Activated CD4-positive, alpha-beta T cell treated with anti-CD3 and anti-CD28 coated beads, Interleukin-2, Interleukin-6, amounts not matched to agents 100 ng/mL and 50 ng/mL, durations not matched to agents 16 hours and 8 hours (primary cell): ENCODE results near the gene AMN.
A peak's percentile ranks its signal among the peaks of the same experiment; 100 is the strongest.
"Not testable (repeated sequence)": the region's sequence is repeated elsewhere in the genome, so short reads cannot be mapped to it uniquely, and the experiment has no call there.

Experiments
- DNase-seq: peaks from one replicate; pipeline ENCODE4 v3.0.0-alpha.2; 2020

AMN gene

DNA sequence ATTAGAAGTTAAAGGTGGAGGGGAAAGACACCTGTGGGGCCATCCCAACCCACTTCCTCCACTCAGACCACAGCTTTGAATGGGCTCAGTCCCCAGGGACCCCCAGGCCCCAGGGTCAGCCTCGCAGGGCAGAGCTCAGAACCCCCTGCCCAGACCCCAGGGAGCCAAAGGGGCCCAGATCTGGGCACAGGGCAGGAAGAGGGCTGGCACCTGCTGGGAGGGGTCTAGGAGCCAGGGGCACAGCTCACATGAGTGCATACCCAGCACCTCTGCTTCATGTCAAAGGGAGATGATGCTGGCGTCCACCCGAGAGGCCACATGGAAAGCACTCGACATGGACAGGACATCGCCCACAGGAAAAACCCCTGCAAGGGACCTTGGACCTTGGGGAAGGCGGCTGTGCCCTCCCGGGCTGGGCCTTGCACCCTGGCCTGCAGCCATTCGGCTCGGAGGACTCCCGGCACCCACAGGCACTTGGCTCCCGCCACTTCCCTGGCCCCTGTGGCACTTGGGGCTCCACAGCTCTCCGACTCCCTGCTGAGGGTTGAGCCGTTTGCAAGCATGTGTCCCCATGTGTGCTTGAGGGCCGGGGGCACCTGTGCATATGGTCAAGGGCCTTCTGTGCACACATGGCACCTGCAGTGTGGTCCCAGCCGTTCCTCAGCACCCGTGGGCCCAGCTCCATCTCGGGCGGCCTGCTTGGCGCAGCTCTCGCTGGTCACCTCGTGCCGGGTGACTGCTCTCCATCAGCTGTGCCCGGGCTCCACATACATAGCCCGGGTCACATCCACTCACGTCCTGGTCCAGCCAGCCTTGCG, 7.8 kb upstream of the AMN start:
- no peak for DNase-seq

DNA sequence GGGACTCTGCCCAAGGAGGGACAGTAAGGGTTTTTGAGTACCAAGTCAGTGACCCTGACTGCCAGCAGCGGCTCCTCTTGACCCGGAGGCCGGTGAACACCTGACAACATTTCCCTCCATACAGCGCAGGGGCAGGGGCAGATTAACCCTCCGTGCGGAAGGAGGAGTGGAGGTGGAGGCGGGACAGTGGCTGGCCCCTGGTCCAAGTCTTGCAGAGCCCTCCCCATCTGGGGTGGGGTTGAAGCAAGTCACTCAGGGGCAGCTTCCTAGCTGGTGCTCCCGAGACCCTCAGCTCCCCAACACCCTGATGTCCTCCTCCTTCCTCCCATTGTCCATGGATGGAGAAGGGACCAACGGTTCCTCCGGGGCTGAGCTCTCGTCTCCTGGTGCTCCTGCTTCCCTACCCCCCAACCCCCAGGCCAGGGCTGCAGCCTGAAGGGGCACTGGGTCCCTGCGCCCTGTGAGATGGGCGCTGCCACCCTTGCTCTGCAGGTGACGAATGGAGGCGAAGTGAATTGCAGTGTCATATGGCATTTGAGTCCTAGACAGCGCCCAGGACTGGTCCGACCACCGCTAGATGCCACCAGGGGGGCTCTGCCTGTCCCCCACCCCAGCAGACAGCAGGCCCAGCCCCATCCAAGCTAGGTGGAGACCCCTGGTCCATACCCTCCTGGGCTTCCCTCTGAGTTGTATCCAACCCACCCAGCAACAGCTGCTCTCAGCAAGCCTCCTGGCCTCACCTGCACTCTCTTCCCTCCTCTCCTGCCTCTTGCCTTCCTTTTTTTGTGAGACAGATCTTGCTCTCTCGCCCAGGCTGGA, 7.0 kb upstream of the AMN start:
- DNase-seq: no peak

GRCh38 chr14:102916347-102917055, 6.0 kb upstream of the AMN start:
- no peak for DNase-seq

DNA sequence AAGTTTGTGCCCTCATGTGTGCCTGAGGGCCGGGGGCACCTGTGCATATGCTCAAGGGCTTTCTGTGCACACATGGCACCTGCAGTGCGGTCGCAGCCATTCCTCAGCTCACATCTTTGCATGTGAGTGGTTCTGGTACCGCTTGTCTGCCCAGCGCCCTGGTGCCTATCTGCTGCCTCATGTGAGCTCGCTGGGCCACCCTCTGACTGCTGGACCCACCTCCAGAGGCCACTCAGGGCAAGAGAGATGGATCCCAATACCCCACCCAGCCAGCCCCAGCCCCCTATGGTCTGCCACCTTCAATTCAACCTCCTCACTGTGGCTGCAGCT, 5.4 kb upstream of the AMN start:
- DNase-seq: no peak

GRCh38 chr14:102917469-102918211, 4.8 kb upstream of the AMN start:
- DNase-seq: peak; percentile 61

DNA sequence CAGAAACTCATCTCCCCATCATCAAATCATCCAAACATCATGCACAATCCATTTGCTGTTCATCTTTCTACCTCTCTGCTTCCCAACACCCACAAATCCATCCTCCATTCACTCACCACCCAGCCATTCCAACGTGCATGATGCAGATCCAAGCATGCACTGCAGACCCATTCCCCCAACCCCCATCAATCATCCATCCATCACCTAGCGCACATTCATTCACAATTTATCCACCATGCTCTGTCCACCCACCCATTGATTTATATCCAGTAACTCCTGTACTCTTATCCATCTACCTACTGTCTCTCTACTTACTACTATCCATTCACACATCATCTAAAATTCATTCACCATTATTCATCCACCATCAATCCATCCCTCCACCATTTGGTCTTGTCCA, 4.0 kb upstream of the AMN start:
- DNase-seq: no peak

DNA sequence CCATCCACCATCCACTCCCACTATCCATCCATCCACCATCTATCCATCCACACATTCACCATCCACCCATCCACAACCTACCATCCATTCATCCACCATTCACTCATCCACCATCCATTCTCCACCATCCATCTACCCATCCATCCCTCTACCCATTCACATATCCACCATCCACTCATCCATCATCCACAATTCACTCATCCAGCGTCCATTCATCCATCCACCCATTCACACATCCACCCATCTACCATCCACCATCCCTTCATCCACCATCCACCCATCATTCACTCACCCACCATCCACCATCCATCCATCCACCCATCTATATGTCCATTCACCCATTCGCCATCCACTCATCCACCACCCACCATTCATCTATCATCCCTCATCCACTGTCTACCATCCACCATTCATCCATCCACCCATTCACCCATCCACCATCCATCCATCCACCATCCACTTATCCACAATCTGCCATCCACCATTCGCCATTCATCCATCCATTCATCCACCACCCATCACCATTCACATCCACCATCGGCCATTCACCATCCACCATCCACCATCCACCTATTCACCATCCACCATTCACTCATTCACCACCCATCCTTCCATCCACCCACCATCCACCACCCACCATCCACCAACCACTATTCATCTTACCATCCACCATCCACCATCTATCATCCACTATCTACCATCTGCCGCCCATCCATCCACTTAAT, 2.0 kb upstream of the AMN start:
- DNase-seq: no peak

DNA sequence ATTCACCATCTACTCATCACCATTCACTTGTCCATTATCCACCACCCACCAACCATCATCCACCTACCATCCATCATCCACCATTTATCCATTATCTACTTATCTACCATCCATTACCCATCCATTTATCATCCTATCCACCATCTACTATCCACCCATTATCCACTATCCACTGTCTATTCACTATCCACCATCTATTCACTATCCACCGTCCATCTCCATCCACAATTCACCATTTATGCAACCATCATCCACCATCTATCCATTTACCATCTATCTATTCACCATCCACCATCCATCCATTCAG, 1.5 kb upstream of the AMN start:
- no peak for DNase-seq

DNA sequence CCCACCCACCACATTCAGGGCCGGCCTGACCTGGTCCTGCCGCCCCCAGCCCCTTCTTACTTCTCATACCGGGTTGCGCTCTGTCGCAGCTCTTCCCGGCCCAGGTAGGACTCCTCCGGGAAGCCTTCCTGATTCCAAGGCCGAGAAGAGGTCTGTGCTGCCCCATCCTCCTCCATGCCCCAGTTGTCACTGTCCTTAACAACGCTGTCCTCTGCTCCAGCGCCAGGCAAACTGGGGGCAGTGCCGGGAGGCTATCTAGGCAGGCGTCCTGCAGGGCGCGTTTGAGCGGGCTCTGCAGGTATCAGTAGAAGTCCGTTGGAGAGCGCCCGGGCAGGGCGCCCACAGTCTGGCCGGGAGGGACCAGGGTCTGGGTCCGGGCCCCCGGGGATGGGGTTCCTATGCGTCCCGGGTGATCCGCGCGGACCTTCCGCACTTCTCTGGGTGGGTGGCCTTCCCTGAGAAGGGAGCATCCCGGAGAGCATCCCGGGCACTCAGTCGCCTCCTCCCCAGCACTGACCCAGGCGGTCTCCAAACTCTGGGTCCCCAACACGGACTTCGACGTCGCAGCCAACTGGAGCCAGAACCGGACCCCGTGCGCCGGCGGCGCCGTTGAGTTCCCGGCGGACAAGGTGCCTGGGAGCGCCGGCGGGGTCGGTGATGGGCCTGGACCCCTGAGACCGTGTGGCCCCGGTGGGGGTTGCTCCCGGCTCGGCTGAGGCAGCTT, 900 bp downstream of the AMN start:
- no peak for DNase-seq

- DNase-seq: no peak
Measured at GRCh38 chr14:102923925-102924486, 1.5 kb downstream of the AMN start.

DNA sequence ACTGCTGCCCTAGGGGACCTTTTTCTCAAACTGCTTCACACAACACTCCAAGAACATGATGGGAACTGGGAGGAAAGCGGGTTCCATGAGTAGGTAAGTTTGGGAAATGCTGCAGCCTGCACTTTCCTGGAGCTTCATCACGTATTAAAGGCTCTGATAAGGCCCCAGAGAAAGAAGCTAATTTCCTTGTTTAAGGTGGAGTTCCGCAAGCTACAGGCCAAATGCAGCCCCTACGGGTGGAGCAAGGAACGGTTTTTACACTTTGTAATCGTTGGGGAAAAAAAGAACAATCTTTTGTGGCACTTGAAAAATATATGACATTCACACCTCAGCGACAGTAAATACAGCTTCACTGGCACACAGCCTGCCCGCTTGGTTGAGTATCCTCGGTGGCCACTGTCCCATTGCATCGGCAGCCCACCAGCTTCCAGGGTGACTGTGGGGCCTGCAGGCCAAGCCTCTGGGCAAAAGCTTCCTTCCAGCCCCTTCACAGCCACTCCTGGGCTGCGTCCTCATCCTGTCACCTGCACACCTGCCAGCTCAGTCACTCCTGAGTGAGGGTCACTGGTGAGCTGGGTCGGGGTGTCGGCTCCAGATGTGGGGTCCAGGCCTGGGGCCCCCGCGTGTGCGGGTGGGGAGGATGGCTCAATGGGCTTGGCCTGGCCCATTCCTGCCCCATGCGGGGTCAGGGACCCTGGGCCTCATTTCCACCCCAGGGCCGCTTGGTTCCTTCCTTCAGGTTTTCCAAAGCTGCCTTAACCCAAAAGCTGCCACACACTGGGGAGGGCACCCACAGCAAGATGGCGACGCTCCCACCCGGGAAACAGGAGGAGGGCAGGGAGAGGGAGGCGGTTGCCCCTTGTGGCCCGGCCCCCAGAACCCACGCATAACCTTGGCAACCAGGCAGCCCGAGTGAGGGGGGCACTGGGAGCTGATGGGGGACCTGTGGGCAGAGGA, 2.4 kb downstream of the AMN start:
- DNase-seq: no peak

DNA sequence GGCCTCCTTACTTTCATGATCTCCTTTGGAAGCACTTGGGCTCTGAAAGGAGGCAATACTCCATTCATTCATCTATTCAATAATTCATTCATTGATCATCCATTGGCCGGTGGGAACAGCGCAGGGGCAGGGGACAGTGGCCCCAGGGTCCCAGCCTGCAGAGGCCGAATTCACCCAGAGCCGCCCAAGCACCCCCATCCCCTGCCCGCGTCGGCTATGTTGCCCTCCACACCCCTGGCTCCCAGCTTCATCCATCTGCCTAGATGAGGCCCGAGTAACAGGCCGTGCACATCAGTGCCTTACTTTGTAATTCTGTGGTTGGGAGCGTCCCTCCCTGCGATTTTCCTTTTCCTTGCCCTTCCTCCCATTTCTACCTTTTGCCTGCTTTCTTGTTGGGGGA, 3.2 kb downstream of the AMN start:
- DNase-seq: no peak

DNA sequence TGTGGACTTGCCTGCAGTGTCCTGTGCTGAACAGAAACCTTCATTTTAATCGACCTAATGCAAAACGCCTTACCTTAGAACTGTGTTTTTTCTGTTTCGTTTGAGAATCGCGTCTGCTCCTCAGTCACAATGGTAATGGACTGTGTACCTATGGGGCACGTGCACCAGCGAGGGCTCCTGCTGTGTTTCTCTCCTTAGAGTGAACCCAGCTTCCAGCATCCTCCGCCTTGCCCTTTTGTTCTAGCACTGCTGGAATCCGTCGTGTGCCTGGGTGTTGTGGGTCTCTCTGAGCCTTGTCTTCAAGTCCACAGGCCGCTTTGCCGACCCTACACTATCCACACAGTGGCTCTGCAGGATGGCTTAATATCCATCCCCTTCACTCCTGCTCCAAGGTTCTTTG, 3.6 kb downstream of the AMN start:
- no peak for DNase-seq

GRCh38 chr14:102926840-102927239, 4.4 kb downstream of the AMN start:
- DNase-seq: not testable (repeated sequence)

DNA sequence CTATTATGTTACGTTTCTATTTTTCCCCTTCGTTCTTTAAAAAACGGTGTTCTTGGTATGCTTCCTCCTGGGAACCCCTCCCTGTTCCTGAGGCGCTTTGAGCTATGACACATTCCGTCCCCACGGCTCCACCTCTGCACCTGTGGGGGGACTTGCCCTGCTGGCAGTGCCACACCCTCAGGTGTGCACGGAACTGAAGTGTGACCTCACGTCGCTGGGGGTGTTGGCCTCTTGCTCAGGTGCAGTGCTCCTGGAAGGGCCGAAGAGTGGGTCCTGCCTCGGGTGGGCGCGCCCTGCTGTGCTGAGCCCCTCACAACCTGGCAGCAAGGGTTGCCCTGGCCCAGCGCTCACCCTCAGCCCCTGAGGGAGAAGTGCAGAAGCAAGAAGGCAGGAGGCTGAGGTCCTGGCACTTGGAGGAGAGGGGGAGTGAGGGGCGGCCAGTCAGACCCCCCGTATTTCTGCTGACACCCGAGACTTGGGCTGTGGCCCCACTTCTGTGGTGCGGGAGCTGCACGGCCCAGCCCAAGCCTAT, 4.9 kb downstream of the AMN start:
- DNase-seq: no peak

DNA sequence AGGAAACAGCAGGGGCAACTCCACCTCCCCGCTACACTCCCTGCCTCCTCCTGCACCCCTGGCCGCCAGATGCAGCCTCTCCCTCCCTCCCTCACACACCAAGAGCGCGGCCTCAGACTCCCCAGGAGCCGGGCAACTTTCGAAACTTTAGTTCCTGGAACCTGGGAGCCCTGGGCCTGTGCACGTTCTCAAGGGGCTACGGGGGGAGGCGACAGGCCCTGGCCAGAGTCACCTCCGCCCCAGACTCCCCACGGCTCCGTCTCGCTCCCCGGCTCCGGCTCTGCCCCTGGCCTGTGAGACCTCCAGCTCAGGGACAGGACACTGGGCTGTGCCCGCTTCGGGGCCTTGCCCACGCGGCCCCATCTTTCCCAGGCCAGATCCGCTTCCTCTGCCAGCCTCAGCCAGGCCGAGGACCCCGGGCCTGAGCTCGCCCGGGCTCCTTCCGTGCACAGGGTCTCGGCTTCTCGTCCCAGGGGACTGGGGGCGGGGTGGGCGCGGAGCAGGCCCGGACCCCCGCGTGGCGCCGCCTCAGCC, 5.5 kb downstream of the AMN start:
- DNase-seq: no peak

GRCh38 chr14:102928412-102929240, 6.2 kb downstream of the AMN start:
- peak; percentile 51 for DNase-seq

- DNase-seq: no peak
Measured at GRCh38 chr14:102929241-102930137, 7.0 kb downstream of the AMN start.
